Glutamatergic neuron (in vitro differentiated cells): ENCODE data around the gene DNAJC18. TPM values are rescaled to one million over a fixed set of nuclear protein-coding genes. Genes with fewer than 3 reads are reported as not detected.

Experiments
- DNase-seq: peaks from one replicate; pipeline ENCODE4 v3.0.0; 2022
- H3K27ac Mint-ChIP-seq: one replicate; pipeline ENCODE4 v1.8.0; 2020; ENCODE audit warnings: mild to moderate bottlenecking, mixed read lengths, inconsistent platforms; ENCODE audit not compliant: unreplicated experiment
- H3K27me3 Mint-ChIP-seq: one replicate; pipeline ENCODE4 v1.8.0; 2020; ENCODE audit warnings: mild to moderate bottlenecking, moderate library complexity, mixed read lengths, inconsistent platforms; ENCODE audit not compliant: unreplicated experiment
- H3K36me3 Mint-ChIP-seq: one replicate; pipeline ENCODE4 v1.8.0; 2020; ENCODE audit warnings: mild to moderate bottlenecking, mixed read lengths, inconsistent platforms; ENCODE audit not compliant: unreplicated experiment
- H3K4me1 Mint-ChIP-seq: one replicate; pipeline ENCODE4 v1.8.0; 2020; ENCODE audit warnings: mild to moderate bottlenecking, low read depth, mixed read lengths, inconsistent platforms; ENCODE audit not compliant: unreplicated experiment
- H3K4me3 Mint-ChIP-seq: one replicate; pipeline ENCODE4 v1.8.0; 2020; ENCODE audit warnings: mild to moderate bottlenecking, mixed read lengths, inconsistent platforms; ENCODE audit not compliant: unreplicated experiment
- H3K9me3 Mint-ChIP-seq: one replicate; pipeline ENCODE4 v1.8.0; 2020; ENCODE audit warnings: mild to moderate bottlenecking, moderate library complexity, mixed read lengths, inconsistent platforms; ENCODE audit not compliant: unreplicated experiment
- total RNA-seq: library from RNA; stranded (reverse); fragmentation: NEBNext Ultra II Directional; extraction: Animal tissue kit (Norgen Biotek cat#: 25700); gene quantifications from one replicate; pipeline ENCODE4 v1.2.1, GENCODE V29; 2021; ENCODE audit not compliant: unreplicated experiment
- TF ChIP-seq, protein P1 (sequence below): fragments of 200-600 bp; sonication (generic); IDR thresholded peaks from one replicate; pipeline ENCODE4 v1.5.0; 2021; ENCODE audit not compliant: partially characterized antibody, unreplicated experiment

Gene DNAJC18
- total RNA-seq, 1 donor from 2014 or later = 55.9 TPM

GRCh38 chr5:139474890-139475791 is 35.8 kb upstream of the DNAJC18 start:
- peak; percentile 78 for DNase-seq
- H3K27ac Mint-ChIP-seq = peak overlapping the region; percentile 93
- peaks cover 16% of the 10 kb centered on the region for H3K9me3 Mint-ChIP-seq
- H3K4me1 Mint-ChIP-seq = peaks cover 23% of the 10 kb centered on the region
- H3K27me3 Mint-ChIP-seq = peaks cover 19% of the 10 kb centered on the region
- peak overlapping the region; percentile 77 for H3K4me3 Mint-ChIP-seq
- TF ChIP-seq, protein P1, sequence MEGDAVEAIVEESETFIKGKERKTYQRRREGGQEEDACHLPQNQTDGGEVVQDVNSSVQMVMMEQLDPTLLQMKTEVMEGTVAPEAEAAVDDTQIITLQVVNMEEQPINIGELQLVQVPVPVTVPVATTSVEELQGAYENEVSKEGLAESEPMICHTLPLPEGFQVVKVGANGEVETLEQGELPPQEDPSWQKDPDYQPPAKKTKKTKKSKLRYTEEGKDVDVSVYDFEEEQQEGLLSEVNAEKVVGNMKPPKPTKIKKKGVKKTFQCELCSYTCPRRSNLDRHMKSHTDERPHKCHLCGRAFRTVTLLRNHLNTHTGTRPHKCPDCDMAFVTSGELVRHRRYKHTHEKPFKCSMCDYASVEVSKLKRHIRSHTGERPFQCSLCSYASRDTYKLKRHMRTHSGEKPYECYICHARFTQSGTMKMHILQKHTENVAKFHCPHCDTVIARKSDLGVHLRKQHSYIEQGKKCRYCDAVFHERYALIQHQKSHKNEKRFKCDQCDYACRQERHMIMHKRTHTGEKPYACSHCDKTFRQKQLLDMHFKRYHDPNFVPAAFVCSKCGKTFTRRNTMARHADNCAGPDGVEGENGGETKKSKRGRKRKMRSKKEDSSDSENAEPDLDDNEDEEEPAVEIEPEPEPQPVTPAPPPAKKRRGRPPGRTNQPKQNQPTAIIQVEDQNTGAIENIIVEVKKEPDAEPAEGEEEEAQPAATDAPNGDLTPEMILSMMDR = no peak
- no peaks in the 10 kb centered on the region for H3K36me3 Mint-ChIP-seq

DNA sequence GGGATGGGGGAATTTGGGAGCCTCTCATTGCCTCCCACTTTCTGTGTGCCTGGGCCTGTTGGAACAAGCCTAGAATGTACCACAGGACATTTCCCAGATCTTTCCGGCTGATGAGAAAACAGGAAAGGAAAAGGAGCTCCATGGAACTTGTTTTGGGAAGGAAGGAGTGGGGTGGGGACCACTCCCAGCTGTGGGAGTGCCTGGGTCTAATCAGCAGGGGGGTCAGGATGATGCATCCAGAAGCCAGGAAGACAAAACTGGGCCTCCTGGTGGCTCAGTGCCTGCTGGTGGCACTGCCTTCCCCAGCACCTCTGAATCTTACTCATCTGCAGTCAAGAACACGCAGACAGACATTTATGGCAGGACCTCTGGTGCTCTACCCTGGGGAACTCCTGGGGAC is 34.2 kb upstream of the DNAJC18 start:
- Mint-ChIP-seq H3K27ac (no peak overlapping the region), H3K36me3 (no peaks in the 10 kb centered on the region), H3K27me3 (peaks cover 19% of the 10 kb centered on the region), H3K4me3 (no peak overlapping the region), H3K9me3 (peaks cover 16% of the 10 kb centered on the region), H3K4me1 (peaks cover 28% of the 10 kb centered on the region)
- TF ChIP-seq, protein P1 = no peak
- DNase-seq = no peak

DNA sequence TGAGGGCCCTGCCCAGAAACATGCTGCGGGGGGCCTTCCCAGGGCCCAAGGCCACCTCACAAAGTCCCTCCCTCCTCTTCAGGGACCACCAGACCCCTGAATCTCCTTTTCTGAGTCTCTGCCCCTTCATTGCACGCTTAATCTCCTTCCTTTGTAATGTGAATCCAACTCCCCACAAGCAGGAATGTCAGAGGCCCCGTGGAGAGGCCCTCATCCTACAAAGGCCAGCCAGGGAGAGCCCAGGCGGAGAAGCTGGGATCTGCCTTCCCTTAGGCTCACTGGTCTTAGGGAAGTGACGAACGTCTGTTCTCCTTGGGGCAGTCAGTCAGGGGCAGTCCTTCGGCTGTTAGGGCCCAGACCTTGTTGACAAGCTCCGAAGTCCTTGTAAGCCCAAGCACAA is 33.8 kb upstream of the DNAJC18 start:
- Mint-ChIP-seq H3K36me3 (no peaks in the 10 kb centered on the region), H3K27ac (no peak overlapping the region), H3K27me3 (peaks cover 19% of the 10 kb centered on the region), H3K9me3 (peaks cover 16% of the 10 kb centered on the region), H3K4me1 (peaks cover 32% of the 10 kb centered on the region), H3K4me3 (no peak overlapping the region)
- TF ChIP-seq, protein P1 = no peak
- no peak for DNase-seq

GRCh38 chr5:139472386-139473030 is 33.2 kb upstream of the DNAJC18 start:
- TF ChIP-seq, protein P1 = no peak
- H3K27ac Mint-ChIP-seq = no peak overlapping the region
- H3K27me3 Mint-ChIP-seq = peaks cover 19% of the 10 kb centered on the region
- no peak for DNase-seq
- no peaks in the 10 kb centered on the region for H3K36me3 Mint-ChIP-seq
- H3K4me1 Mint-ChIP-seq = peaks cover 32% of the 10 kb centered on the region
- H3K4me3 Mint-ChIP-seq = no peak overlapping the region
- peaks cover 15% of the 10 kb centered on the region for H3K9me3 Mint-ChIP-seq
